HG03575 (cell line): ENCODE measurements around the gene ASCC3.
"Not testable (repeated sequence)": the region's sequence is repeated elsewhere in the genome, so short reads cannot be mapped to it uniquely, and the experiment has no call there.

Experiments
- ATAC-seq: cut with Tn5 transposase; IDR thresholded peaks from one replicate; pipeline ENCODE4 v1.9.1; 2021; ENCODE audit not compliant: unreplicated experiment, insufficient number of reproducible peaks, low FRiP score; ENCODE audit errors: extremely low read depth

The ASCC3 gene

GRCh38 chr6:100890646-100891045 is 9.5 kb upstream of the ASCC3 start:
- not testable (repeated sequence) for ATAC-seq

DNA sequence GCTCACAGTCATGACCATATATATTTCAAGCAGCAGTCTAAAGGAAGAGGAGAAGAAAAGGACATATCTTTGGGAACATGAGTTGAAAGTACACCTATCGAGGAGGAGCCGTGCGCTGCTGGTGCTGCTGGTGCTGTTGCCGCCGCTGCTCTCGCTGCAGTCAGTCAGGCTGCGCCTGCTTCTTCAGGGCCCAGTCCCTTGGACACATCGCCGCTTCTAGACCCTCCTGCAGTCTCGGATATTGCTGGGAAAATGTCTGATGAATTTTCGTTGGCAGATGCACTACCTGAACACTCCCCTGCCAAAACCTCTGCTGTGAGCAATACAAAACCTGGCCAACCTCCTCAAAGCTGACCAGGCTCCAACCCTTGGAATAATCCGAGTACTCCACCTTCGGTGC is 8.2 kb upstream of the ASCC3 start:
- no peak for ATAC-seq

DNA sequence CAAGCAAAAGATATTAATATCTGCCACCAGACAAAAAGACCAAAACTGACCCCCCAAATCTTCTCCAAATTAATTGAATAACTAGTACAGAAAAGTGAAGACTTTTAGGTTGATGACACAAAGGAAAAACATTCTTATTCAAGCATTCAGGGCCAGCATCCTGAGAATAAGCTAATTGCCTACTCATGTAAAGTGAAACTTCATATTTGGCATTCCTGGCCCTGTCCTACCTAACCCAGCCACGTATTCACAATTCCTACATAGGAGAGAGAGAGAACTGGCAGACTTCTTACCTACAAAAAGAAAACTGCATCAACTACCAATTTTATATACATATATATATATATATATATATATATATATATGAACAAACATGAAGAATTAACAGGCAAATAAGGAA is 4.9 kb upstream of the ASCC3 start:
- no peak for ATAC-seq

- no peak for ATAC-seq
These were observed 2.2 kb upstream of the ASCC3 start for GRCh38 chr6:100883347-100883746.

DNA sequence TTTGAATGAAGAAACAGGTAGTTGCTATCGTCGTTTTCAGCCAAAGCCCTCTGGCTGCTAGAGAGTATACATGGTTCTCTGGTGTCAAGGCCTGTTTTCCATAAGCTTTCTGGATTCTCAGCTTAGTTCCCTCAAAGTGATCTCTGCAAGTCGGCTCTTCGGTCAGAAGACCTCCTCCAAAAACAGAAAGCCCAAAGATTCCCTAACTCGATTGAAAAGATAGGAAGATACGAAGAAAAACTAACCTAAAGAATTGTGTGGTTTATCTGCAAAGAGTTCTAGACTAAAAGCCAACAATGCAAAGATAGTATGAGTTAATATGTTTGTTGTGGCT is 545 bp upstream of the ASCC3 start:
- ATAC-seq: peak; percentile 9

DNA sequence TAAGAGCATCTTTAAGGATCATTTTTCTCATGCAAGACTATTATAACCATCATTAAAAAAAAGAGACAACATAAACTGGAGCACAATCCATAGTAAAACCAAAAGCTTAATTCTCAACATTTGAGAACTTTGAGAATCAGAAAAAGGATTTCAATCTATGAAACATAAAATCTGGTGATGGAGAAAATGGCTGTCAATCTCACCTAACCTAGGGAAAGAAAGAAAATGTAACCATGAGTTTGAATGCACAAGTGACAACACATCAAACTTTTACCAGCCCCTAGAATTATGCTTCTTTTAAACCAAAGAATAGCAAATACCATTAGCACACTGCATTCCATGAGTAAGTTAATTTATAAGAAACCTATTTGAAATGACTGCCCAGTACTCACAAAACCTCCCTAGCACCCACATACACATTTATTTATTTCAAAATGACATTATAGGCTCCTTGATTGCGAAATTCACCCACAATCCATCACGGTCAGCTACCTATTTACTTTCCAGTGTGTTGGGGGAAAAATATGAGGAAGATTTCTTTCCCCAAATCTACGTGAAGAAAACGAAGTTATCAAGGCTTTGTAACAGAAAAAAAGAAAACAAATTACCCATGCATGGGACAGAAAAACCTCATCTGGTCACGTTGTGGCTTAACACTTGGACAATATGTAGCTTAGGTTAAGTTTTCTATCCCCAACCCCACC is 828 bp downstream of the ASCC3 start:
- no peak for ATAC-seq

- no peak for ATAC-seq
These were observed 1.8 kb downstream of the ASCC3 start for GRCh38 chr6:100879317-100879716.

GRCh38 chr6:100877851-100878250 is 3.3 kb downstream of the ASCC3 start:
- ATAC-seq: no peak

DNA sequence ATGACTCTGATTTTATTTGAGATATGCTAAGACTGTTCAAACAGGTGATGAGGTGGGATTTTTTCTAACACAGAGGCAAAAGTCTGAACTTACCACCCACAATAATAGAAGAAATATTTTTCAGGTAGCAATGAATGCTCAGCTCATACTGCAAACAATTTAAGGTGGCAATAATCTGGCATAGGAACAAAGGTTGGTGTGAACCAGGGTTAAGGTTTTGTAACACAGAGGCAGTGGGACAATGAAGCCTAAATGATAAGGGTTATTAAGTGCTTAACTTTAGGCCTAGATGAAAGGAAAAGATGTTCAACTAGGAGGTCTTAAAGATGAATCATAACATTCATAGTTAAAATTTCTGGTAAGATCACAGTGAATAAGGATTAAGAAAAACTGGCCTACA is 4.9 kb downstream of the ASCC3 start:
- ATAC-seq: no peak

DNA sequence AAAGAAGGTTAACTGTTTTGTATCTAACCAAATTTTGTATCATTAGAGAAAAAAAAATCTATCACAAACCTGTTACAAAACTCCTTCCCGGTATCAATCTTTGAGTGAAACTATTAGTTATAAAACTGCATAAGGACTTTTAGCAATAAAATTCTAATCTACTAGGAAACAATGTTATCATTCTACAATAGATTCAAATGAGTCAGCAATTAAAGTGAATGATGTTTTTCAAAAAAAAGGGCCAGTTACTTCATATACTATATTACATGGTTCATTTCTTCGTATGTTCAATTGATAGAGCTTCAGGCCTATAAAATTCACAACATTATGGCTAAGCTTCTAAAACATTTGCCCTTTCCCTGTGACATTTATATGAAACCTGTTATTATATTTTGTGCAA is 15.6 kb downstream of the ASCC3 start:
- no peak for ATAC-seq

DNA sequence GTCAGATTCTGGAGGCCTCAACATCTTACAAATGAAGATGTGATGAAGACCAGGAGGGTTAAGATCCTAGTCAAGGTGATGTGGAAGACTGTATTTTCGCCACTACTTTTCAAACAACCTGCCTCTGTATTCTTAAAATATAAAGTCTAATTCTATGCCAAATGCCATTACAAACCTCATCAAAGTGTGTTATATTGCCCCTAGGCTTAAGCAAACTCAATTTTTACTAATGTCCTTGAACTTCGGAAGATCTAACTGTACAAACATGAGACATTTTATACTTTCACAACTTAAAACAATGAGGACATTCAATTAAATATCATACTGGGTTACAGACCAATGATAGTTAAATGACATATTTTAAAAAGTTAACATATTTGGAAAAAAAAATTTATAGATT is 19.1 kb downstream of the ASCC3 start:
- ATAC-seq: no peak

DNA sequence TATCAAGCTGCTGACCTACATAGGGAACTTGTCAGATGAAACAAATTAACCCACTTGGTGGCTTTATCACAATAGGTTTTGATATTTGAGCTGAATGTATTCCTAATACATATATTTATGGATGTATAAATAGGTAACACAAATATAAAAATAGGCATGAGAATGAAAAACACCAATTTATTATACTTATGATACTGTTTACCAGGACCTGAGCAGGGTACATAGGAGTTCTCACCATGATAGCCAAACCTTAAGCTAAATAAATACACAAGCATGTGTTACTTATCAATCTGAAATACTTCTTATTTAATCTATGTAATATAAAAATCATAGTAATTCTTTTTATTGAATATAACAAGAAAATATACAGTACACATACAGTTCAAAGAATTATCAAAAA is 25.0 kb downstream of the ASCC3 start:
- no peak for ATAC-seq

DNA sequence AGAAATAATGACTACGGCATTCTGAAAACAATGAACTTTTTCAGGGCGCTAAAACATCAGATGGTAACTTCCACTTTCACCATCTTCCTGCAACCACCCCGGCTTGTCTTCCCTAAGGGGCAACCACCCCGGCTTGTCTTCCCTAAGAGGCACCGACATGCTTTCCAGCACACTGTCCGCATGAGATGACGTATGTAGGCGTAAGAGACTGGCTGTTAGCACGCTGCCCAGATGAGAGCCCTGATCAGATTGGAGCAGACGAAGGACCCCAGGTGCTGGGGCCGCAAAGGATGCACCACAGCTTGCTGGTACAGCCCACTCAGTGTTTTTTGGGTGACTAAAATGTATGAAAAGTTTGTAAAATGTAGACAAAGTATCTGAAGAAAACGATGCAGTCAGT is 29.3 kb downstream of the ASCC3 start:
- ATAC-seq: no peak

- ATAC-seq: no peak
These were observed 31.0 kb downstream of the ASCC3 start for GRCh38 chr6:100850174-100850573.

DNA sequence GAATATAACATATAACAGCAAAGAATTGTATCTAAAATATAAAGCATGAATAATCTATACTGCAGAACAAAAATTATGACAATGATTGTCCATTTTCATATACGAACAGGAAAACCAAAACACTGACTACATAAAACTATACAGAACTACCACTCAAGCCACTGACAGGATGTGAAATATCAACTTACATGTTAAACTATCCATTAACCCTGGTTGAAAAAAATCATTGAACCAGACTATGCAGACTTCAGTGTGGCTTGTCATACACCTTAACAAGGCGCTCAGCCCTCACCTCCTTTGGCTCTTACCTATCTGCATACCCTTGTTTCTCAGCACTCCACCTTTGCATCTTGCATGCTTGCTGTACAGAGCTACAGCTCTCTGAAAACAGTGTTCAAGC is 34.9 kb downstream of the ASCC3 start:
- no peak for ATAC-seq

DNA sequence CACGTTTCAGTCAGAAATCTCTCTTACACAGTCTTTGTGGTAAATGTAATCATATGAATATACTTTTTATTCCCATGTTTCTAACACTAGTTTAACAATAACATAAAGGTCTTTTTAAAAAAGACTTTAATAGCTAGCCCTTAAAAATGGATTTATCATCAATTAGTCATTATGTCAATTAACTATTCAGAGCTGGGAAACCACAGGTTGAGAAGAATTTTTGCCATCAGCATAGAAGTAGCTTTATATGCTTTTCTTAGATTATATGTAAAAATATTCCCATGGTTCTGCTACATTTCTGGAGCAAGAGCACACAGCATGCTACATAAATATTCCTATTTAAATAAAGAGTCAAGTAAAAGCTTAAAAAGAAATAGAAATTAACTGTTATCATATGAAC is 35.5 kb downstream of the ASCC3 start:
- no peak for ATAC-seq

DNA sequence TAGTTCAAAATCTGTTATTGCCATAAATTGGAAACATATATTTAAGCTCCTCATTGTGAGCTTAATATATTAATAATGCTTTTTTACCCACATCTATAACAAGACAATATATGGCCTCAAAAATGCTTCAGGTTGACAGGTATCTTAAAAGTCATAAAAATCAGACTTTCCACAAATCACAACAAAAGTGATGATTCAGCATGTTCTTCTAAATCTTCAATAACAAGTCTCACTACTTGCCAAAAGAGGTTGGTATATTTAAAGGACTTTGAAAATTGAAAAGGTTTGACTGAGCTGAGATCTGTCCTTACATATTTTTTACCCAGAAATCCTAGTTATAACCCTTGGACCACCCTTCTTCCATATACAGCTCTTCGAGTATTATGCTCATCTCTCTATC is 41.7 kb downstream of the ASCC3 start:
- no peak for ATAC-seq

DNA sequence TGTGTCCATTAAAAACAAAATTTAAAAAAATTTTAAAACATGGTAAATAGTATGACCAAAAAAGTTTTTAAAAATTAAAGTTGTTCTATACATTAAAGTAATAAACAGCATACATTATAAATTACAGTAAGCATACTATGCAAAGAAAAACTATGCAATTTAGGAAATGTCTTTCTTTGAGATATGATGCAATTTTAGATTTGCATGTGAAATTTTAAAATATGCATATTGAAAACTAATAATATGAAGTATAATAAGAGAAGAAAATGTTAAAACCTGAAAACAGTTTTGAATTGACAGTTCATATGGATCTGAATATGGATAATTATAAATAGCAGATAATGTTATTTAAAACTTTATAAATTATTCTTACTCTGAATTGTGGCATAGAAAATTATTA is 43.1 kb downstream of the ASCC3 start:
- ATAC-seq: no peak

GRCh38 chr6:100833972-100834574 is 47.1 kb downstream of the ASCC3 start:
- ATAC-seq: no peak

DNA sequence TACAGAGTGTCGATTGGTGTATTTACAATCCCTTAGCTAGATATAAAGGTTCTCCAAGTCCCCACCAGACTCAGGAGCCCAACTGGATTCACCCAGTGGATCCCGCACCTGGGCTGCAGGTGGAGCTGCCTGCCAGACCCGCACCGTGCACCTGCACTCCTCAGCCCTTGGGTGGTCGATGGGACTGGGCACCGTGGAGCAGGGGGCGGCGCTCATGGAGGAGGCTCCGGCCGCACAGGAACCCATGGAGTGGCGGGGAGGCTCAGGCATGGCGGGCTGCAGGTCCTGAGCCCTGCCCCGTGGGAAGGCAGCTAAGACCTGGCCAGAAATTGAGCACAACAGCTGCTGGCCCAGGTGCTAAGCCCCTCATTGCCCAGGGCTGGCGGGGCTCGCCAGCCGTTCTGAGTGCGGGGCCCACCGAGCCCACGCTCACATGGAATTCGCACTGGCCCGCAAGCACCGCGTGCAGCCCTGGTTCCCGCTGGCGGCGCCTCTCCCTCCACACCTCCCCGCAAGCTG is 52.0 kb downstream of the ASCC3 start:
- ATAC-seq: not testable (repeated sequence)

DNA sequence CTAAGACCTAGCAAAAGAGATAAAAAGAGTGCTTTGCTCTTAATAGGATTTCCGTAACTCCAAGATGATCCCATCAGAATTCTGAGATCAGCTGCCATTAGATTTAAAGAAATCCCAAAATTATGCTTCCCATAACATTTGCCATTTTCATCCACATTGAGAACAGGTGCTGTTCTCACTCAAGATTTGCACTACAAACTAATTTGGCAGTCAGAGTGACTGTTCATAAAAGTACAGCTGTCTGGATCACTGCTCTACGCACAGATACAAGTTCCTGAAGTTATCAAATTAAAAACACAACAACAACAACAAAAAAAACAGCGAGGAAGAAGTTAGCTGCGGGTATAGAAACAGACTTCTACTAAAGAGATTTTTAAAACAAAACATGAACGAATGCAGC is 58.1 kb downstream of the ASCC3 start:
- no peak for ATAC-seq
